ENCODE measurements around the gene PARP3. TPM values are rescaled to one million over a fixed set of nuclear protein-coding genes. Genes with fewer than 3 reads are reported as not detected.

PARP3 gene
- total RNA-seq, 1 experiment from 2014 or later, result 17.5 TPM

DNA sequence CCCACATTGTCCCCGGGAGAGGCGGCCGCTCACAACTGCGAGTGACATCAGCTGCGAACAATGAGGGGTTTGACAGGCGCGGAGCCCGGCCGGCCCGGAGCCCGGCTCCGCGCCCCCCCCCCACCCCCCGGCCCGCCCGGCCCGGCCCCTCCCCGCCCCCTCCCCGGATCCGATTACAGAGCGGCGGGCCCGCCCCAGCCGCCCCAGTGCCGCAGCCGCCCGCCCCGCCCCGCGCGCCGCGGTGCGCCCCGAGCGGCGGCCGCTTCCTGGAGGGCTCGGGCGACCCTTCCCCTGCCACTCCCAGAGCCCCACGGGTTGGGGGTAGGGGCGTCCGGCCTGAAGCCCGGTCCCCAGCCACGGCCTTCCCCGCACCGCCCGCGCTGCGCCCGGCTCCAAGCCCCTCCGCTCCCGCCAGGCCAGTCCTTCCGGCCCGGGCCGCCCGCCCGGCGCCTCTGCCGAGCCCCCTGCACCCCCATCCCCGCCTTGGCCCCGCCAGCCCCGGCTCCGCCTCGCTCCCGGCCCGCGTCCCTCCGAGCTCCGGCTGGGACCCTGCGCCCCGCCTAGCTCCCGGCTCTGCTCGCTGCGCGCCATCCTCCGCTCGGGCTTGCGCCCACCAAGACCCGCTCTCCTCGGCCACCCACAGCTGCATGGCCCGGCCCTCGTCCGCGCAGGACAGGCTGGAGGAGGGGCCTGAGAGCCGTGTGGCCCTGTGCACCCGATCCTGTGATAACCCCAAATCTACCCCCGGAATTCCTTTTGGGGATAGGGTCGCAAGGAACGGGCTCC, 25.4 kb downstream of the PARP3 start, which contains the start of gene PCBP4:
Gene PCBP4, minus strand, starts transcription at position 71 of the 786 bp plus-strand sequence. CDS start 6,214 bp downstream, outside the sequence.
- Histone ChIP-seq H3K9me3 (ENCODE audit: control insufficient read depth in 1 of 2, insufficient read depth in 1 of 2, low read depth in 1 of 2, low read length in 2 of 2) (no peaks in the 10 kb centered on the region), H3K79me2 (ENCODE audit: insufficient read depth, low read length) (peaks cover 34% of the 10 kb centered on the region), H4K20me1 (ENCODE audit: insufficient read depth) (0 out of 2 replicates have a peak, but pooled peaks cover 4% of the 10 kb centered on the region), H3K4me2 (ENCODE audit: low read length) (peak within 1 kb of the TSS; percentile 99), H3K27ac (ENCODE audit: low read depth, low read length) (peak within 1 kb of the TSS; percentile 82), H3K36me3 (ENCODE audit: control insufficient read depth in 1 of 2, insufficient read depth in 2 of 2, low read length in 2 of 2) (peaks cover 5 to 18% of the 10 kb centered on the region in 2 experiments; a peak in 2 of 4 replicates), H3K27me3 (ENCODE audit: insufficient read depth, low read length) (no peaks in the 10 kb centered on the region), H3K9ac (ENCODE audit: low read length) (peak within 1 kb of the TSS; percentile 81), H3K9me2 (ENCODE audit: insufficient read depth) (no peaks in the 10 kb centered on the region), H3K4me1 (ENCODE audit: control insufficient read depth in 1 of 2, insufficient read depth in 2 of 2, low read length in 2 of 2) (peaks cover 24 to 56% of the 10 kb centered on the region in 2 experiments), H3K4me3 (replicated peaks in 1 of 2; ENCODE audit: low read depth in 1 of 2, low read length in 2 of 2) (peak within 1 kb of the TSS; percentile 67 to 71), H2AFZ (ENCODE audit: low read depth, low read length, poor library complexity, severe bottlenecking) (no peak within 1 kb of the TSS)
- BruUV-seq (replicated peaks), result no TSS peak
- ATAC-seq (peak; percentile 74), DNase-seq (ENCODE audit: low read depth, low spot score) (no peak)
- intact Hi-C loops (cut with micrococcal nuclease), result no loop called here
- ChIA-PET RAD21 (ENCODE audit: low non-redundant PET in 1 of 2, low total read pairs in 2 of 2, uncharacterized antibody in 2 of 2, unreplicated experiment in 2 of 2) (interaction anchor here in 1 of 2 experiments (0.7 kb wide), 1 partner anchor 27 kb away, joined by 6 read pairs; no protein-coding TSS in a partner anchor), CTCF (interaction anchor here (1.5 to 1.7 kb wide), 2 partner anchors 14 to 26 kb away, joined by 4 to 5 read pairs; partner anchors contain the start of genes PARP3 and RRP9), POLR2A (interaction anchor here (1.2 kb wide), 1 partner anchor 24 kb away, joined by 4 read pairs; no protein-coding TSS in a partner anchor)
- TF ChIP-seq POLR2AphosphoS5 (IDR thresholded peaks at IDR 0.05; ENCODE audit: low read depth, low read length) (peak; percentile 59), SRF (IDR thresholded peaks at IDR 0.05; ENCODE audit: low read depth) (no peak), EGR1 (IDR thresholded peaks at IDR 0.05; ENCODE audit: low read depth) (no peak), FOSL1 (IDR thresholded peaks at IDR 0.05; ENCODE audit: low read depth) (no peak), POLR2A (IDR thresholded peaks at IDR 0.05; ENCODE audit: borderline replicate concordance, extremely low read depth, insufficient read depth, insufficient read length) (peak; percentile 35), TCF7L2 (IDR thresholded peaks at IDR 0.05; ENCODE audit: borderline replicate concordance, extremely low read depth, insufficient read depth, insufficient read length) (peak; percentile 35), ZNF274 (IDR thresholded peaks at IDR 0.05; ENCODE audit: low read depth, low read length) (no peak), CBX3 (IDR thresholded peaks at IDR 0.05; ENCODE audit: low read depth) (no peak), SP1 (IDR thresholded peaks at IDR 0.05; ENCODE audit: low read depth) (no peak)
- TF ChIP-seq, protein P1, sequence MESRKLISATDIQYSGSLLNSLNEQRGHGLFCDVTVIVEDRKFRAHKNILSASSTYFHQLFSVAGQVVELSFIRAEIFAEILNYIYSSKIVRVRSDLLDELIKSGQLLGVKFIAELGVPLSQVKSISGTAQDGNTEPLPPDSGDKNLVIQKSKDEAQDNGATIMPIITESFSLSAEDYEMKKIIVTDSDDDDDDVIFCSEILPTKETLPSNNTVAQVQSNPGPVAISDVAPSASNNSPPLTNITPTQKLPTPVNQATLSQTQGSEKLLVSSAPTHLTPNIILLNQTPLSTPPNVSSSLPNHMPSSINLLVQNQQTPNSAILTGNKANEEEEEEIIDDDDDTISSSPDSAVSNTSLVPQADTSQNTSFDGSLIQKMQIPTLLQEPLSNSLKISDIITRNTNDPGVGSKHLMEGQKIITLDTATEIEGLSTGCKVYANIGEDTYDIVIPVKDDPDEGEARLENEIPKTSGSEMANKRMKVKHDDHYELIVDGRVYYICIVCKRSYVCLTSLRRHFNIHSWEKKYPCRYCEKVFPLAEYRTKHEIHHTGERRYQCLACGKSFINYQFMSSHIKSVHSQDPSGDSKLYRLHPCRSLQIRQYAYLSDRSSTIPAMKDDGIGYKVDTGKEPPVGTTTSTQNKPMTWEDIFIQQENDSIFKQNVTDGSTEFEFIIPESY (IDR thresholded peaks at IDR 0.05; ENCODE audit: extremely low read depth, insufficient replicate concordance, low read length), result no peak
